HTR-8/SVneo (cell line): ENCODE measurements around the gene BPIFB6.
A peak's percentile ranks its signal among the peaks of the same experiment; 100 is the strongest.

ENCODE experiments used
- DNase-seq: peaks from one replicate; pipeline ENCODE4 v3.0.0; 2011; ENCODE audit warnings: low spot score, mixed read lengths; ENCODE audit not compliant: insufficient read length
- FAIRE-seq: peaks from 2 replicates; lab custom pipeline; 2011; peaks lifted over from hg19 to GRCh38; lab: Jason Lieb, UNC

The BPIFB6 gene

DNA sequence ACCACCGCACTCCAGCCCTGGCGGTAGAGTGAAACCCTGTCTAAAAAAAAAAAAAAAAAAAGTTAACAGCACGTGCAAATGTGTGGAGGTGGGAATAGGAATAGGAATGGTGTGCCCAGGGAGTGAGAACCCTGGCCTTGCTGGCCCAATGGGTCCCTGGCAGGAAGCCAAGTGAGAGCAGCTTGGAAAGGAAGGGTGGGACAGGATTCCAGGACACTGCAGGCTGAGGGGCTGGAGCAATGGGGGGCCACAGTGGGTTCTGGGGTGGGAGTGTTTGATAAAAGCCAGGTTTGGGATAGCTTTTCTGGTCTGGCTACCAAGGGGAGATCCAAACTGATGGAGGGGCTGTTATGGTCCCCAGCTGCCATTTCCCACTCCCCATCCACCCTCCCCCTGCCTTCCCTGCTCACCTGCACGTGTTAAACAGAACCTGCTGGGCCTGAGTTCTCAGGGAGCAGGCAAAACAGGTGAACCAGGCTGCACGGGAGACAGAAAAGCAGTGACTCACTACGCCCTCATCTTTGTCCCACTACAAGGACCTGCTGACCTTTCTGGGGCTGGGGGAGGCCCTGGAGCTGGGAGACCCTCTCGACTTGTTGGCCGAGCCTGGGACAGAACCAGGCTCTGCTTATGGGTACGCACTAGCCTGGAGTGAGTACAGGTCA, 30.5 kb upstream of the BPIFB6 start:
- no peak for DNase-seq
- no peak for FAIRE-seq

DNA sequence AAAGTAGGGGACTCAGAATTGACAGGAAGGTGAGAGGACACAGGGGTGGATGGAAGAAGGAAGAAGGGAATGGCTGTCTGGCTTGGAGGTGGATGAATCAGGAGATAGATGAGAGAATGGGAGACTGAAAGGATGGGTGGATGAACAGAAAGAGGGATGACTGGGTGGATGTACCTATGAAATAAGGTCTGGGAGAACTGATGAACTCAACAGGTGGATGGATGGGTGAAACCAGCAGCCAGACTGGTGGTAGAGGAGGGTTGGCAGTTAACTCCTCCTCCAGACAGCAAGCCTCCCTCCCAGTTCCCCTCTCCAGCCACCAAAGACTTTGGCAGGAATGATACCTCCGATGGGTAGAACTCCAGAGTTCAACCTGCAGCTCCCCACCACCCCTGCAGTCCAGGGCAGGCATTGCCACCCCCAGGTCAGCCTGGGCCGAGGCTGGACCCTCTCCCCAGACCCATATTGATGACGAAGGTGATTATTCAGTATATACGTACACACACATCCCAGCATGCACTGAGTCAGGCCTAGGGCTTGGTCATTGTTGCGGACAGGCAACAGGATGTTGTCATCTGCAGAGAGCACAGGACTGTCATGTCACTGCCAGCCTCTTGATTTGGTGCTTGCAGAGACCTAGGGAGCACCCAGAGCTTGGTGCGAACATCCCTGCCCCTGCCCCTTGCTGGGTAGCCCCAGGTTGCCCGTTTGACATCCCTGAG, 29.2 kb upstream of the BPIFB6 start:
- FAIRE-seq (no peak), DNase-seq (no peak)

DNA sequence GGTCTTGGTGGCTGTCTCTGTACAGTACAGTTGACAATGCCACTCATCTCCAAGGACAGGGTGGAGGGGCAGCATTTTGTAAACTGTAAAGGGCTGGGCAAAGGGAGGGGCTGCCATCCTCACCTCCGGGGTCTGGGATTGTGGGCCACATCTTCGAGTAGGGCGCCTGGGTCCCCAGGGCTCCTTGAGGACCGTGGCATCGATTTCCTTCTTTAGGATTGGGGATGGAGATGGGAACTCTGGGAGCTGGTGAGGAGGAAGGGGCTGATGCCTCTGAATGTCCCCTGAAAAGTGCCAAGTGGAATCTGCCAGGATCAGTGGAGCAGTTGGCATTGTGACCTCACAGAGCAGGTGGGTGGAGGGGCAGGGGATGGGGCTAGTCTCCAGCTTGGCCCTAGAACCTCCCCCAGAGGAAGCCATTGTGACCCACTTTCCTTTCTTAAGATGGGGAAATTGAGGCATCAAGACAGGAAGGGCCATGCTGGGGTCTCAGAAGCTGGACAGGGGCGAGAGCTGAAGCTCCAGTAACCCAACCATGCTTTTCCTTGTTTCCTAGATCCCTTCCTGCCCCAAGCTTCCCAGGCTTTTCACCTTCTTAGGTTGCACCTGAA, 27.2 kb upstream of the BPIFB6 start, which contains the start of gene SUN5:
Gene SUN5 (minus strand): TSS at position 293 of the 611 bp plus-strand sequence. CDS start 93 bp downstream, at position 200.
- FAIRE-seq, result no peak
- DNase-seq, result no peak

DNA sequence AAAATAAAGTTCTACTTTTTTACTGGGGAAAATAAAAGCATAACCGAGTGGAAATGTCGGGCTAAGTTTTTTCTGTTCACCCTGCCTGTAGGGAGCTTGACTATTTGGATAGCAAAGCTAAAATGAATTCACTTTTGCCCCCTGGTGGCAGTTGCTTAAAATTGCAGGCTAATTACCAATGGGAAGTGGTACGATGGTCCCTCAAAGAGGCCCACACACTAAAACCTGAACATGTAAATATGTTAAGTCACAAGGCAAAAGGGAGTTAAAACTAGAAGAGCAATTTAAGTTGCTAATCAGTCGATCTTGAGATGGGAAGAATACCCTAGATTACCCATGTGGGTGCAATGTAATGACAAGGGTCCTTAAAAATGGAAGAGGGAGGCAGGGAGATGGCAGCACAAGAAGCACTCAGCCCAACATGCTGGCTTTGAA, 26.3 kb upstream of the BPIFB6 start:
- no peak for FAIRE-seq
- DNase-seq, result no peak

DNA sequence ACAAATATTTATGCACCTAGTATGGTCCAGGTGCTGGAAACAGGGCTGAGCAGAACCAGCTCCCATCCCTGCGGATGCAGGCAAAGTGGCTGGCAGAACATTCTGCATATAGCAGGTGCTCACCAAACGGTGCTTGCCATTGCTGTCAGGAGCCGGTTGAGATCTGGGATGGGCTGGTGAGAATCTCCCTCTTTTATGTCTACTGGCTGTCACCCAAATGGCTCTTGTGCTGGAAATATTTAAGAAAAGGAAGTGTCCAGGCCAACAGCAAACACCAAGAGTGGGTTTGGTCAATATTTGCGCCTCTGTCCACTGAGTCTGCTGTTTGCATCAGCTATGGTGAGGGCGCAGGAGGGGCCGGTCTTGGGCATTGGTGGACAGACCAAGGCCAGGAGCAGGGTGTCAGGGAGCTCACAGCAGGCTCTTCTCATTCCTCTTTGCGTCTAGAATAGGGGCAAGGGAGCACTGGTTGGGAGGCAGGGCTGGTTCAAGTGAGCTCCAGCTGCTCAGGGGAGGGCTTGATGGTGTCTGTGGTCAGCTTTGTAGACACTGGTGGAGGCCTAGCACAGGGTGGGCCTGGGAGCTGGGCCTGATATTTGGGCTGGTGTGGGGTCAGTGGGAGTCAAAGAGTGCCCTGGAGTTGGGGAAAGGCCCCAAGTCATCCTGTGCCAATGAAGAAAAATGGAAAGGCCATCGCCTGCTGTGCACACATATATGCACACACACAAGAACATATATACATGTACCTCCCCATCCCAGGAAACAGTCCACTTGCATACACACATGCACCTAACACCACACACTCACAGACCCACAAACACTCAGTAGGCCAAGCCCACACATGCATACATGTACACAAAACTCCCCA, 25.3 kb upstream of the BPIFB6 start:
- no peak for DNase-seq
- FAIRE-seq, result peak; percentile 44

DNA sequence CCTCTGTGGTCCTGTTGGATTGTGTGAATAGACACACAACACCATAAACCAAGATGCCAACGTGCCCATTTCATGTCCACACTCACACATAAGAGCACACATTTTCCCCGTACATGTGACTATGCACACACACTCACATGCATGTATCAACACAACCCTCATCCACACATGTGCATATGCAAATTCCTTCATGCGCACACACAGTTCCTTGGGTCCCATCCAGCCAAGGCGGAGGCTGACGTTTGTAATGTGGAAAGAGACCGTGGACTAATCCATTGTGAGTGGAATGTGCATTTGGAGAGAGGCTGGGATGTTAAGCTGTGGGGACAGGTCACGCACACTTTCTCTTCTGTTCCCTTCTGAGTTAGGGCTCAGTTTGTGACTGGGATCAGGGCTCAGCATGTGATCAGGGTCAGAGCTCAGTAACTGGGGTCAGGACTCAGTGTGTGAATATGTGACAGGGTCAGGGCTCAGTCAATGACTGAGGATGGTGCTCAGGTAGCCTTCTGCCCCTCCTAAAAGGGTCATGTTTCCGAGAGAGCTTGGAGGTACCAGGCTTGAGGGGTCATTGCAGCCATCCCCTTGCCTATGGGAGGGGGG, 24.6 kb upstream of the BPIFB6 start:
- DNase-seq (no peak), FAIRE-seq (no peak)

DNA sequence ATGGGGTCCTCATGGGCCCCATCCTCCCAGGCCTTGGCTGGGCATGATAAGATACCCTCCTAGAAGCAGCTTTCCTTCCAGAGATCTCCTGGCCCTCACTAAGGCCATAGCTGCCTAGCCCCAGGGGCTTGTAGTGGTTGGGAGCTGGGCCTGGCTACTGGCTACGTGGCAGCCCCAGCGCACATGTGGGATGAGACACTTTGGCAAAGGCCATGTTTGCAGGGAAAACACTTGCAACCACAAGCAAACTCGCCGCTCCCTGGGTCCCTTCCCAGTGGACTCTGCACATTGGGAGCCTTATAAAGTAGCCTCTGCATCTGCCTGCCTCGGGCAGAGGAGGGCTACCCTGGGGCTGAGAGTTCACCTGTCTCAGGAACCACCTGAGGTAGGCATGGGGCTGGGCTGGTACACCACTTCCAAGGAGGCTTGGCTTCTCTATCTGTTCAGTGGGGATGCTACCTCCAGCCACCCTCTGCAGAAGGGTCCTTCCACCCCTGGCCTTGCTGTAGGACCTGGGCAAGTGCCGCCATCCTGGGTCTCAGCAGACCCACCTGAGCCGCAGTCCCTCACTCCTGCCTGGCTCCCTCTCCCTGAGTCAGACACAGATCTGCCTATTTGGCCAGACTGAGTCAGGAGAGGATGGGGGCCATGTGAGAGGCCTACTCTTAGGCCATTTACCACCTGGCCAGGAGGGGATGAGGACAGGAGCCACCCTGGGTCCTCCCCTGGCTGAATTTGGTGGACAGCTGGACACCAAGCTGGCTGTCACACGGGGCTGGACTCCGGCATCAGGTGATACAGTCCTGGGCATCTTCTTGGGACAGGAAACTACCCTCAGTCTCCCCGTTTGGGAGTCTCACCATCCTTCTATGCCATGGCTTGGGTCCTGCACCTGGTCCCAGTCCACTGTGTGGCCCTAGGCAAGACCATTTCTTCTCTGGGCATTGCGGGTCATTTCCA, 23.8 kb upstream of the BPIFB6 start, which contains the start of gene BPIFB2:
Gene BPIFB2 (plus strand): TSS at position 329 of the 960 bp plus-strand sequence. CDS start 871 bp downstream, outside the sequence.
- FAIRE-seq (no peak), DNase-seq (no peak)

DNA sequence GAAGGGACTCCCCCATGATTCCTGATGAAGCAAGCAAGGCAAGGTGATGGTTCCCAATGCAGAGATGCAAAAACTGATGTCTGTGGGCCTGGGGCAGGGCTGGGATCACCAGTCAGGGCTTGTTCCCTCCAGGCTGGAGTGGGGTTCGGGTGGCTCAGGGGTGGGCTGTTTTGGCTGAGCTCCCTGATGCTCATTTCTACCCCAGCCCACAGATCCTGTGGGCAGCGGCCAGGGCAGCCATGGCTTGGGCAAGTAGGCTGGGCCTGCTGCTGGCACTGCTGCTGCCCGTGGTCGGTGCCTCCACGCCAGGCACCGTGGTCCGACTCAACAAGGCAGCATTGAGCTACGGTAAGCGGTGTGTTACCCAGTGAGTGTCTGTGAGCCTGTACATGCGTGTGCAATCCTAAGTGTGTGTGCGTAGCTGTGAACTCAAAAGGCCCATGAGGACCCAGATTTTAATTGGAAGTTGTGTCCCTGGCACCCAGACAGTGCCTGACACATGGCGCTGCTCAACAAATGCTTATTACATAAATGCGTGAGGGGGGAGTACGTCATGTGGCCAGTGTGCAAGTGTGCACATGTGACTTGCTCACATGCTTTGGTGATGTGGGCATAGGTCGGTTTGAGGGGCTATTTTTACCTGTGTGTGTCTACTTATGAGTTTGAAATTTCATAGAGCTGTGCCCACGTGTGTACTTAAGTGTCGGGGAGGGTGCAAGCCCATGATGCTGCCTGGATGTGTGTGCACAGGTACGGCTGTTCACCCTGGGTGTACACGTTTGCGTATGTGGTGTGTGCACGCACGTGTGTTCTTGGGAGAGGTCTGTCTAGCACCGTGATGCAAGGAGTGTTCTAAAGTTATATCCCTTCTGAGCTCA, 22.9 kb upstream of the BPIFB6 start:
- DNase-seq (no peak), FAIRE-seq (peak; percentile 28)

DNA sequence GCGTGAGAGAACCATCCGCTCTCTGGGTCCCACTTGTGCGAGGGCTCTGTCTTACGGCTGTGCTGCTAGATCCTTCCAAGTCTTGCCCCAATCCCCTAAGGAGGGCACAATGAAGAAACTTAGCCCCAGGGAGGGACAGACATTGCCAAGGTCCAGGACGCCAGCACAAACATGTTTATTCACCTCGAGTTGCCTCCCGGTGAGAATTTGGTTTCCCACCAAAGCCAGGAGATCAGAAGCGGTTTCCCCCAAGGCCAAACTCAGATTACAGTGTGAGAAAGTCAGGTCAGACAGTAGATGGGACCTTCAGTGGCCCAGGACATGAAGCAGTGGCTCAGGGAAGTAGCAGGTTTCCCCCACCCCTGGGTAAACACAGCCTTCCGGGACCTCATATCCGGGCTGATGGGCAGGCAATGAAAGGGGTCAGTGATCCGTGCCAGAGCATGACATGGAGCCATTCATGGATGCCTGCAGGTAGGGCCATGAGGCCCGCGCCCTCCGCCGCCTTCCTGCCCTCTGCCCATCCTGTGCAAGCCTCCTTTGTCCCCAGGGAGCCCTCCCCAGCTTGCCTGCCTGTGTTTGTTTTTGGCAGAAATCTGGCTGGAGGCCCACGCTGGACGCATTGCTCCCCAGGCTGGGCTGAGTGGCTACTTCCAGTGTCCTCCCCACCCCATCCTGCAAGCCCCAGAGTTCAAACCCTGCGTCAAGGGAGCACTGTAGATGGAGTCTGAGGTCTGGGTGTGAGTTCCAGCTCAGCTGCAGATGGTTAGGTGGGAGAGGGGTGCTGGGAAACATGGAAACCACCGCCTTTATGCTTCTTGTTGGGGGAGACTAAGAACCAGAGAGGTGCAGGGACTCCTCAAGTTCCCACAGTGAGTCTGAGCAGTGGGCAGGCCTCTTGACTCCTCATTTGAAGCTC, 22.0 kb upstream of the BPIFB6 start:
- no peak for FAIRE-seq
- DNase-seq, result no peak

DNA sequence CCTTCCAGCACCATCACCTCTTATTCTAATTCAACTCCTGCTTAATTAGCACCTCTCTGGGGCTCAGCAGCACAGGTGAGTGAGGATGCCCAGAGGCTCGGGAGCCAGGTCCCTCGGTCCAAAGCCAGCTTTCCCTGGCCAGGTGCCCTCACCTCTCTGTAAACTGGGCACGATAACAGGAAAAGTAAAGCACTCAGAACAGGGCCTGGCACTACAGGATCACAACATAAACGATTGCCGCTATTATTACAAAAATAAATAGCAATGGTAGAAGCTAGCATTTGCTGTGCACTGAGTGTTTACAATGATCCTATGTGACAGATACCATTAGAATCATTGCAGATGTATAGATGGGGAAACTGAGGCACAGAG, 21.3 kb upstream of the BPIFB6 start:
- DNase-seq (no peak), FAIRE-seq (no peak)

DNA sequence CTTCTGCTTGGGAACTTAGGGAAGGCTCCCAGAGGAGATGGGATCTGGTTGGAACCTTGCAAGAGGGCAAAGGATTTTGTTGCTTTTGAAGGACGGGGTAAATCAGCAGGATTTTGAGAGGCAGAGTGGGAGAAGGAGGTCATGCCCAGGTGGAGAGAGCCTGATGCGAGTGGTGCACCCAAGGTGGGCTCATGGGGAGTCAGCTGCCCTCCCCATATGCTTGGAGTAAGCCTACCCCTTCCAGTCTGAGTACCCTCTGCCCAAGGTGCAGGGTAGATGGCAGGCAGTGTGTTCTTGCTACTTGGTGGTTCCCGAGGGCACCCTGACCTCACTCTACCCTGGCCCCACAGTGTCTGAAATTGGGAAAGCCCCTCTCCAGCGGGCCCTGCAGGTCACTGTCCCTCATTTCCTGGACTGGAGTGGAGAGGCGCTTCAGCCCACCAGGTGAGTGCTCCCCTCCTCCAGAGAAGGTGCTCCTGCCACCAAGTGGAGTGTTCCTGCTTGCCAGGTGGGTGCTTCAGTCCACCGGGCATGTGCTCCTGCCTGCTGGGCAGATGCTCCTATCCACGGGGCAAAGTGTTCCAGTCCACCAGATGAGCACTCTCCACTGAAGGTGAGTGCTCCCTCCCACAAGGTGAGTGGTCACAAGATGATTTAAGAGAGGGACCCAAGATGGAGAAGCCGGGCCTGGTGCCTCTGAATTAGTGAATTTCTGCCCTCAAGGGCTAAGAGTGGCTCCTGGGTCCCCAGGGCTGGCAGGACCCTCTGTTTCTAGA, 20.6 kb upstream of the BPIFB6 start:
- FAIRE-seq (peak; percentile 28), DNase-seq (no peak)

DNA sequence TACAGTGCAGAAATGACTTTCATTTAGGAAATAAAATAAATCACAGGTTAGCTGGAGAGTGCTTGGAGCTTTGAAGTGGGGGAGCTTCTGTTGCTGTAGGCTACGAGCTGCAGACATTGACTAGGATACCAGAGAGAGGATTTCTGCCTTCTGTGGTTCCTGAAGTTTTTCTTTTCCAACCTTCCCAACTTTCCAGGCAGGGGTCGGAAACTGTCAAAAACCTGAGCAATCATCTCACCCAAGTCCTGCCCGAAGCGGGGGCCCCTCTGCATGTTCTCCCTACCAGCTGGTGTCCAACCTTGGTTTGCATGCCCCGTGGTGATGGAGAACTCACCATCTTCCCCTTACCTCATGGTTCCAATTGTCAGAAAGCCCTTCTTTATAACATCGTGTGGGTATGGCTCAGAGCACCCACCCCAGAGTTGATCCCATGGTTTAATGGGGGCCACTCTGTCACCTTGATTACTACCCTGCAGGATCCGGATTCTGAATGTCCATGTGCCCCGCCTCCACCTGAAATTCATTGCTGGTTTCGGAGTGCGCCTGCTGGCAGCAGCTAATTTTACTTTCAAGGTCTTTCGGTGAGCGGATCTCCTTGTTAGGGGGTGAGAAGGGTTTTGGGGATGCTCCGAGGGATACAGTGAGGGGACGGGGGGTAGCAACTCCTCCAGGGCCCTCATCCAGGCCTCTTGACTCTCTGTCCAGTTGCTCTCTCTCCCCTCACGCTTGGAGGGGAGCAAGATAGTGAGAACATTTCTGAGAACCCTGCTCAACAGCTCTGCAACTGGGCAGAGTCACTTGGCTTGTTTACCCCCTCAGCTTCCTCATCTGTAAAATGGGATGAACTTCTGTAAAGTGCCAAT, 18.9 kb upstream of the BPIFB6 start:
- no peak for FAIRE-seq
- no peak for DNase-seq

DNA sequence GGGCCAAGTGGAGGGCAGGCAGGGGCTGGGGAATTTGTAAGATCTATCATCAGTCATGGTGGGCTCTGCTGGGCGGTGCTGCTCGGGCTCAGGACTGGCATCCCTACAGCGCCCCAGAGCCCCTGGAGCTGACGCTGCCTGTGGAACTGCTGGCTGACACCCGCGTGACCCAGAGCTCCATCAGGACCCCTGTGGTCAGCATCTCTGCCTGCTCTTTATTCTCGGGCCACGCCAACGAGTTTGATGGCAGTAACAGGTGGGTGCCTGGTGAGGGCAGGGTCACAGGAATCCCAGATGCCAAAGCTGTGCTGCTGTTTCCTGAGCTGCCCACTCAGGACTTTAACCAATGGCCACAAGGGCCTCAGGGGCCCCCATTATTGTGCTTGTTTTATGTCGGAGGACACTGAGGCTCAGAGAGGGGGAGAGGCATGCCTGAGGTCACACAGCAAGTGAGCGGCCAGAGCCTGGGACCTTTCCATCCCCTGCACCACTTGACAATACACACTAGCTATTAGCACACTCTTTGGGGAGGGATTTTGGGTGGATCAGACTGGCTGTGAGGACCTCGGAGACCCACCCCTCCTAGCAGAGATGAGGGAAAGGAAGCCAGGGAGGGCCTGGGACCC, 17.6 kb upstream of the BPIFB6 start:
- DNase-seq, result no peak
- FAIRE-seq, result no peak

DNA sequence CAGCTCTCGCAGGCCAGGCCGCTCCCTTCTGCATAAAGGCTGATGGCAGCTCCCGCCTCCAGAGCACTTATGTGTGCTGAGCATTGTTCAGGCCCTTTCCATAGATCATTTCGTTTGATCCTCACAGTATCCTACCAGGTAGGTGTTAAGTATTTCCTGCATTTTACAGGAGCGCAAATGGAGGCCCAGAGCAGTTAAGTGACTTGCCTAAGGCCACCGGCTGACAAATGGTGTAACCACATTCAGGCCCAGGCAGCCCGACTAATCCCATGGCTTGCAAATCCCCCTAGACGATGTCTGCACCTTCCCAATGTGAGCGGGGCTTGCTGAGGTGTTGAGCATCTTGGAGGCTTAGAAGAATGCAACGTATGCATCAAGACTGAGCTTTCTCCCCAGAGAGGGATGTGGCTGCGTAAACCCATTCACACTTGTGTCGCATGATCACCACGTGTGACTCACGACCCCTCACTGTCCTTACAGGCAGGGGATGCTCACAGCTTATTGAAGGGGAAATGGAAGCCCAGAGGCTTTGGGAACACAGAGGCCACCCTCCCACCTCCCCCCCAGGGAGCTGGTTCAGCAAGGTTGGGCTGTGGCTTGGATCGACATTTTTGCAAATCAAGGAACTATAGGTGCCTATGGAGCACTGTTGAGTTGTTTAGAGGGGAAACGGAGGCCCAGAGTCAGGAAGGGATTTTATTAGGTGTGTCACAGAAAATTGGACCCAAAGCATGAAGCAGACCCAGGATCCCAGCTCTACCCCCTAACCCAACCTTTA, 16.9 kb upstream of the BPIFB6 start:
- FAIRE-seq (peak; percentile 28), DNase-seq (no peak)
